GM18520 (cell line): Measurements from ENCODE around the gene FNBP1L.
"Not testable (repeated sequence)": the region's sequence is repeated elsewhere in the genome, so short reads cannot be mapped to it uniquely, and the experiment has no call there.

Experiments
- ATAC-seq: cut with Tn5 transposase; IDR thresholded peaks from one replicate; pipeline ENCODE4 v1.9.1; 2021; ENCODE audit not compliant: unreplicated experiment

The FNBP1L gene

DNA sequence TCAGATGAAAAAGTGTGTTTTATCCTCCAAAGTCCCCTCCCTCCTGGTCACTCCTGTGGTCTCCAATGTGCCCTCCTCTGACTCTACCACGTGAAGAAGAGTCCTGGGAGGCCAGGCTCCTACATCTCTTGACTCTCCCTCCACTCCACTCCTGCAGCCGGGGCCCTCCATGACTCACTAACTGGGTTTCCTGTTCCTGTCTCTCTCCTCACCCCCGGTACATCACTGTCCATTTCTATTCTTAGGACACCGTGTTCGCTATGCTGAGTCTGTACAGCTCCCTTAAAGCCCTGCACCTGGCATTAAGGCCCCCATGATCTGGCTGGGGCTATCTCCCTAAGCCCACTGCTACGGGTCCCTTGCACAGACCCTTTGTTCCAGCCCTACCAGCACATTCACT, 140.3 kb downstream of the FNBP1L start:
- ATAC-seq: no peak

DNA sequence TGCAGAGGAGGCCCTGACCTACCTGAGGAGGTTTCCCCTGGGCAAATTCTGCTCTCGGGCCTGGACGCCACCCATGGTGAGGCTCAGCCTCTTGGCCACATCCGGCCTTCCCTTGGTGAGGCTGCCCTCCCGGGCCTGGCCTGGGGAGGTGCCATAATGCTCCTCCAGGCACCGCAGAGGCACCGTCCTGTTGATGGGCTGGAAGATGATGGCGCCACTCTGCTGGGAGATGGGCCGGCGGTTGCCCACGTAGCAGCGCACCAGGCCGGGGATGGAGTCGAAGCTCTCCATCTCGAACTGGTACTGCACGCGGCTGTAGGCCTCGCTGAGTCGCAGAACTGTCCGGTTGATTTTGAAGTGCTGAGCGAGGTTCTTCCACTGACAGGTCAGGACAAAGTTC, 141.0 kb downstream of the FNBP1L start:
- no peak for ATAC-seq

DNA sequence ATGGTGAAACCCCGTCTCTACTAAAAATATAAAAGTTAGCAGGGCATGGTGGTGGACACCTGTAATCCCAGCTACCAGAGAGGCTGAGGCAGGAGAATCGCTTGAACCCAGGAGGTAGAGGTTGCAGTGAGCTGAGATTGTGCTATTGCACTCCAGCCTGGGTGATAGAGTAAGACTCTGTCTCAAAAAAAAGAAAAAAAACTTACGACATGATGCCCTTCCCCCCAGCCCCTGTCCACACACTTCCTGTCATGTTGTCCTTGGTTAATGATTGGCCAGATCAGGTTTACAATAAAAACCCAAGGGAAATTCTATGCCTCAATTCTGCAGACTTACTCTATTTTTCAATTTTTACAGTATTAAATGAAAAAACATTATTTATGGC, 143.4 kb downstream of the FNBP1L start:
- not testable (repeated sequence) for ATAC-seq

DNA sequence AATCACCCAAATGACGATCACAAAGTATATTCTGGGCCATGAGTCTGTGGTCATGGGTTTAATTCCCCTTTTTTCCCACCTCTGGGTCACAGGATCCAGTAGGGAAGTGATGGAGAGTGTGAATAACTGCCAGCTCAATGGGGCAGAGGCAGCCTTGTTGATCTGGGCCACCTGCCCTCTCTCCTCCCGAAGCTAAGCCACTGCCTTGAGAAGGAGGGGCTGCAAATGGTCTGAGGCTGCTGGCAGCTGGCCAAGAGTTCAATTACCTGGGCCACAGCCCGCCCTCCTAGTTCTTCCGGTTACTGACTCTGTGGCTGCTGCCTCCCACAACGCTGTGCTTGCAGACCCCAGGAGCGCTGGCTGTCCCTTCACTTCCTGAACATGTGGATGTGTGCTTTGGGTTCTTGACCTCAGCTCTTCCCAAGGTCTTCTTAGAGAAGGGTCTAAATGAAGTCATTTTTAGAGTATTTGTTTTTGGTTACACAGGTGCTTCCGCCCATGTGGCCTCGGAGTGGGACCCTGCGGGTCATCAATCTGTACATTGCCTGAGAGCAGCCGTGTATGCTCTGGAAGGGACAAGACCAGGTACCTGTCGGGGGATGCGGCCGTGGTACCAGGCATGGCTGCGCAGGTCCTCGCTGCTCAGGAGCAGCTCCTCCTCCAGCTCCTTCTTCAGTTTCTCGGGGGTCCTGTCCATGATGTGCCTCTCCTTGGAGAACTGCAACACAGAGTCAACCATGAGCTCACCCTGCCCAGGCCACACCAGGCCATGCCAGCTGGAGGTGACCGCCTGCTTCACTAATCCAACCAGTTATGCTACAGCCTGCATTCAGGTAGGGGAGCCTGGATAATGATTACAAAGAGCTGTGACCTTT, 144.0 kb downstream of the FNBP1L start:
- no peak for ATAC-seq

DNA sequence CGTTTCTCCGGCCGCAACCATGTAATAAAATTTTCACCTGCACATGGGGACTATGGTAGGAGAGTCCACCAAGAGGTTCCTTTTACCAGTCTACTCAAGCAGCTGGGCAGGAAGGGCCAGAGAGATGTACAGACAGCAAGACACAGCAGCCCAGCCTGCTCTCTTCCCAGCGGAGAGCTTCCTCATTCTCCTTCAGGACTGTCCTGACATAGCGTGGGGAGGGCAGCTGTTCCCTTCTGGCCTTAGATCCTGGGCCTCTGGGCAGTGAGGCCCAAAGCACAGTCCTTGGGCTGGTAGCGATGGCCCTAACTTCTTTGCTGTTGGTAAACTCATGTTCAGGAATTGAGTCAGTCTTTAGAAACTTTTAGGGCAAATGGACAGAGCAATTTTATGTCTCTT, 144.6 kb downstream of the FNBP1L start:
- ATAC-seq: no peak

DNA sequence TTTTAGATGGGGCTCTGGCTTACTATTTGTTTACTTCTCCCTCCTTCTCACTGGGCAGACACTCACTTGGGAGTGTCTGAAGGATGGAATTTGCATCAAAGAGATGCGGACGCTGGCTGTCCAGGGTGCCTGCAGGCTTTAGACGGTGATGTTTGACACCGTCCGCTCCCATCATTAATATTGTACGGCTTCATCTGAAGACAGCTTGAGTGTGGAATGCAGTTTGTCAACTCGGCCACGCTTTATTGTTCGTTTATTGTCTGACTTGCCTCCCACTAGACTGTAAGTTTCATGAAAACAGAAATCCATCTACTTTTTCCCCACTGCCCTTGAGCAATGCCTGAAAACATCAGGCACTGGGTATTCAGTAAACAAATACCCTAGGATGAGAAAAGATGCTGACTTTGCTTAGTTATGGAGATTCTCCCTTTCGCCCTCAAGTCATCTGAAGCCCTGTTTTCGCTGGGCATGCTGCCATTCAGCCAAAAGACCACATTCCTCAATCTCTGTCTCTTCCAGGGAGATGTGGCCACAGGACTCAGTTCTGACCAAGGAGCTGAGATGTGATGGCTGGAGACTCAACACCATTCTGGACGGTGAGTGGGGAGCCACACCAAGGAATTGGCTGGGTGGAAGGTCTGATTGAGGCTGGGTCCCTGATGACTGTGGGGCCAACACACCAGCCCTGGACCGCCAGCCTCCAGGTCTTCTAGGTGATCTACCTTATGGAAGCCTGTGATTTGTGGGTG, 146.1 kb downstream of the FNBP1L start:
- no peak for ATAC-seq

DNA sequence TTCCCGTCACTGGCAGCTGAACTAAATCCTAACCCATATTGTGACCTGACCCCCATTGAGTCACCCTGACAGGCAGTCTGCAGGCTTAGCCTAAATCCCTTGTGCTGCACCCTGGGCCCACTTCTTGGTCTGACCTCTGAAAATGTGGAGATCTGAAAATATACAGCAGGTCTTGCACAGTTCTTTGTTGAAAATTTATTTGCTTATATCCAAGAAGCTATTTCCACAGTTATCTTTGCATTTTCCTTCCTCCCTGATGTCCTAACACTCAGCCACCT, 146.6 kb downstream of the FNBP1L start:
- no peak for ATAC-seq

DNA sequence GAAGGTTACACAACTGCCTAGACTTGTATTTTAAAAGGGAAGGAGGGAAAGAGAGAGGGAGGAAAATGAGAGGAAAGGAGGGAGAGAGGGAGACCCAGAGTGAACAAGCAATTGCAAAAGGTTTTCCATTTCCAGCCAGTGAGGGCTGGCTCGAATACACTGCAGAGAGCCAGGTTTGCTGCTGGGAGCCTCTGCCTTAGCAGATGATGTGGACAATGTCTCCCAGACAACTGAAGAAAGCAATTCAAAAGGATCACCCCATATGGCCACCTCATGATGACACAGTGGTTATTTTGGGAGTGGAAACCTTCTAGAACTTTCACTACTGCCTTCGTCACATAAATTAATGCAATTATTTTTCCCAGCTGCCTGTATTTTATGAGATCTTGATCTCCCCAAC, 147.3 kb downstream of the FNBP1L start:
- ATAC-seq: no peak

DNA sequence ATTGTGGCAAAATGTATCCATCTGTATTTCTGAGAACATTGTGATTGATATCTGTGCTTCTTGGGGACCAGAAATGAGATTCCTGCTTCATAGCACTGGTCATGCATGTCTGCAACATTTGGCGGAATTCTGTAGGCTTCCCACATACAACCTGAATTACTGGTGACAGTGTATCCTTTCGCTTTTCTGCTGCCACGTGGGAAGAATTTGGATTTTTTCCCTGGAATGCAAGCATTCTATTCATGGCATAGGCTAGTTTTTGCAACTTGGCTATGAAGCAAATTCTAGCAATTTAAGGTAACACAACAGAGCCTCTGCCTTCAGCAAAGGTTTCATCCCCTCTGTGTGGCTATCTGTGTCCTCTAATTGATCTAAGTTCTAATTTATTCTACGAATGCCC, 147.8 kb downstream of the FNBP1L start:
- no peak for ATAC-seq

DNA sequence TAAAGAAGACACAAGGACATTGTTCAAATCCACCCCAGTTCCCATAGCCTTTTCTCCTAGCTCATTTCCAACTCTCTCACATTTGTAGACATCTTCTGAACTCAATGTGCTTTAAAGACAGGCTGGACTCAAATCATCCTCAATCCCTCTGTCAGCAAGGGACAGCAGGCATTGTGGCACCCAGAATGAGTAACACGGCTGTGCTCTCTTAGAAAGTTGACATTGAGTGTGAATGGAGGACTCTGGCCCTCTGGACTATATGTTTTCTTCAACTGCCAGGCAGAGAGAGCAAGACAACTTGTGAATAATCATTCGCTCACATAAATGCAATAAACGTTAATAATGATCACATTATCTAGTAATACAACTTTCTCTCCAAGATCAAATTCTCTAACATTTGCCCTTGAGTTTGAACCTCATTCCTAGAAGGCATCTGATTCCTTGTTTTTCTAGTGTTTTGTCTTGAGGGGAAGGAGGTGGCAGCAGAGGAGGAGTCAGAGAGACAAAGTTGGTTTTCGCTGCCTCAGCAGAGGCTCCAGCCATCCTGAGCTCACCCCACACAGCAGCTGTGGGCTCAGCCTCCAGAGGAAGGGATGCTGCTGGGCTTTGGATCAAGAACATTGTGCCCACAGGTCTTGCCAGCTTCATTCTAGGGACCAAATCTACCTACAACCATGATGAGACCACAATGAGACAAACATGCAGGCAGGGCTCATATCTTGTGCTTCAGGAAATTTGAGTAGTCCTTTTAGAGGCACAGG, 148.6 kb downstream of the FNBP1L start:
- no peak for ATAC-seq

DNA sequence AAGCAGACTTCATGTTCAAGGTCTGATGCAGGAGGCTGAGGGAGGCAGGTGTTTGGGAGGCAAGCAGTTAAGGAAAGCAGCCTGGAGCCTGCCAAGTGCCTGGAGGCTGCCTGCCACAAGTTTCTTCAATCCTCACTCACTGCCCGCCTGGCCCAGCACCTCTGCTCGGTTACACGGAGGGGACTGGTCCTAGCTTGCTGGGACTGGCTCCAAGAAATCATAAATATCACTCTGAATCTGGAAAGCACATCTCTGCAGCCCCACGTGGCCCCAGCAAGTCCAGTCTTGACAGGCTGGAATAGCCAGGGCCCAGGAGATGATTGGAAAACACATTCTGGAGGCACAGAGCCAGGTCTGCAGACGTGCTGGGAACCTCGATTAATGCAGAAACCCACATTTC, 149.8 kb downstream of the FNBP1L start:
- no peak for ATAC-seq

DNA sequence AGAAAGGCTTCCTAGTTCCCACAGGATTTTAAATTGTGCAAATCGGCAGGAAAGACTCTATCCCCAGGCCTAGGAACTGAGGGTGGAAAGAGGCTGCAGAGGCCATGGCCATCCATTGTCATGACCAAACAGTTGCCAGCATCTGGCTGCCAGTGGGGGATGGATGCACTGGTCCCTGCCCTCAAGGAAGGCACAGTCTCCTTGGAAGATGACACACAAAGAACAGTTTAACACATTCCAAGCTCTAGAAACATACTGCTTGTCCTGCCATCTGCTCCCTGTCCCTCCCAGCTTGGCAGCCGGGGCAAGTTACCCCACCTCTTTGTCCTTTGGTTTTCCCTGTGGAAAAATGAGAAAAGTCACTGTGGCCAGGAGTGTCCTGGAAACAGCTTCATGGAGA, 150.5 kb downstream of the FNBP1L start:
- ATAC-seq: no peak

DNA sequence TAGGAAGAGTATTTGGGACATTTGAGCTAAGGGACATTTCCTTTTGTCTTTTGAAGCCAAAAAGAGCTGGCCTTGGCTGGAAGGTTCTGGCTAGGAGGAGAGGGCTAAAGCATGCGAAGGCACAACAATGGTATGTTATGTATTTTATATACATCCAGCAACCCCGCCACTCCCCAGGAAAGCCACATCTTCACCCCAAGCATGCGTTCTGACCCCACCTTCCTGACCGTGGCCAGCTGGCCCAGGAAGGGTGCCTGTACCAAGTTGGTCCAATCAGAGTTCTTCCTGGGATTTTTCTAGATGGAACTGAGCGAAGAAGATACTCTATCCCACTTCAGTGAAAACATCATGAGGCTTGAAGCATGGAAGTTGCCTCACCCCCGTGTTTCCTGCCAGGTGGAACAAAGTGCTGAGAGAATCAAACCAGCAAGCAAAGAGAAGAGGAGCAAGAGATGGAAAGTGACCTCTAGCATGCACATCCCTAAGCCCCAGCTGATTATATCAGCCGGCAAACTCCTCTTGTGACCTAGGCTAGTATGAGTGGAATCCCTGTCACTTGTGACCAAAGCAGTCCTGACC, 151.0 kb downstream of the FNBP1L start:
- no peak for ATAC-seq

DNA sequence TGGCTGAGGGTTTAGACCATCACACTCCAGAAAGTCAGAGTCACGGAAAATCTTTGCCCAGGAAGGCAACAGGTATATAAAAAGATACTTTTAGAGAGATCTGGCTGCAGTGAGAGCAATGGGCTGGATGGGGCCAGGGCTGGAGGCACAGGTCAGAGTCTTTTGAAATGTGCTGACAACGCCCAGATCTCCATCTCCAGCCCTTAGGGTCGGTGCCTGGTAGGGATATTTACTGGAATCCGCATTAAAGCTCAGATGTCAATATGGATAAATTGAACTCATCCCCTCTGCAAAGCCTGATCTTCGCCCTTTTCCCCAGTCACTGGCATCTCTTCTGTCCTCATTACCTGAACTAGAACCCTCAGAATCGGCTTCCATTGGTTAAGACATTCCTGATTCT, 151.6 kb downstream of the FNBP1L start:
- ATAC-seq: no peak

DNA sequence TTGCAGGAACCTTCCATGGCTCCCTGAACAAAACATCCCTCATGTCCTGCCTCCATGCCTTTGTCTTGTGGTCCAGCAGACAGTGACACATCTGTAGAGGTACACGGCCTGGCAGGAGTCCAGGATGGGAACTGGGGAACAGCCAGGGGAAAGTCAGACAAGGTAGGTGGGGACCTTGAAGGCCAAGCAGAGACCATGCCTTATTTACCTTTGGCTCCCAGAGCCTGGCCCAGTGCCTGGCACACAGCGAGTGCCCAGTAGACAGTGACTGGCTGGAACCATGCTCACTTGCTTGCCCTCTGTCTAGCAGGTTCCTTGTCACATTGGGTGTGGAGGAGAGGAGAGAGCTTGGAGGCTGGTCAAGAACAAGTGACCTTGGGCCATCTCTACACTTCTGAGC, 152.7 kb downstream of the FNBP1L start:
- no peak for ATAC-seq

DNA sequence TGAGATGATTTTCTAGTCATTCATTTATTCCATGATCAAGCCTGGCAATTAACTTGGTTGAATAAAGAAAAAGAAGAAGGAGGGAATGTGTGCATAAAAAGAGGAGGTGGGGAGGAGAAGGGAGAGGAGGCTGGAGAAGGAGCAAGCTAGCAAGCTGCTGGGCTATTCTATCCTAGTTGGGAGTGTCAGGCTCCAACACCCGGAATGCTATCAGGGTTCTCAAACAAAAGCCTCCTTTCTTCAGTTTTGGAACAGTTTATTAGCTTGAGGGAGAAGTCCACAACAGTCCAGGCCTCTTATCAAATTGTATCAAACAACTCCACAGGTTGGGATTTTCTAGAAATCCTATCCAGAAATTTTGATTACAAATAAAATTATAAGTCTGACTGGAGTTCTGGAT, 153.8 kb downstream of the FNBP1L start:
- no peak for ATAC-seq

DNA sequence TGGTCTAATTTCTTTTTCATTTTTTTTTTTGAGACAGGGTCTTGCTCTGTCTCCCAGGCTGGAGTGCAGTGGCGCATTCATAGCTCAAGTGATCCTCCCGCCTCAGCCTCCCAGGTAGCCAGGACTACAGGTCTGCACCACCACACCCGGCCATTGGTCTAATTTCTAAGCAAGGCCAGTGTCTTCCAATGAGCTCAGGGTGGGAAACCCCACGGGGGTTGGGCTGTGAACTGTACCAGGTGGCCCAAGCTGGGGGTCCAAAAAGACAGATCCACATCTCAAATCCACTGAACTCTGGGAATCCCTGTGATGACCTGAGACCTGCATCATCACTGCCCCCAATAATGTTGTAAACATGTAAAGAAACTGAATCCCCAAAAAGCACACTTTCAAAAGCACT, 154.2 kb downstream of the FNBP1L start:
- ATAC-seq: no peak

DNA sequence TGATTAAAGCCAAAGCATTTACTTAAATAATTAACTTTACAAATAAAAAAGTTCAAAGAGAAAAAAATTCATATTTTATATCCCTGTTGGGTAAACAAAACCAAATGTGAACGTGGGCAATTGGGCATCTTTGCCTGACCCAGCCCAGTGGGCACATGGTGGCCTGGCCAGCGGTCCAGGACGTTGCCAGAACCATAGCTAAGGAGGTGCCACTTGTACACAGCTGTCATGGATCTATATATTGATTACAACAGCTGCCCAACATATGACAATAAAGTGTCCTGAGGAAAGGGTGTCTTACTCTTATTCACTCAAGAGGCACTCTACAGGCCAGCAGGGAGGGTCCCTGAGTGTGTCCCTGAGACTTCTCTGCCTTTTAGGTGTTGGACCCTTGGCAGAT, 155.2 kb downstream of the FNBP1L start:
- ATAC-seq: no peak

DNA sequence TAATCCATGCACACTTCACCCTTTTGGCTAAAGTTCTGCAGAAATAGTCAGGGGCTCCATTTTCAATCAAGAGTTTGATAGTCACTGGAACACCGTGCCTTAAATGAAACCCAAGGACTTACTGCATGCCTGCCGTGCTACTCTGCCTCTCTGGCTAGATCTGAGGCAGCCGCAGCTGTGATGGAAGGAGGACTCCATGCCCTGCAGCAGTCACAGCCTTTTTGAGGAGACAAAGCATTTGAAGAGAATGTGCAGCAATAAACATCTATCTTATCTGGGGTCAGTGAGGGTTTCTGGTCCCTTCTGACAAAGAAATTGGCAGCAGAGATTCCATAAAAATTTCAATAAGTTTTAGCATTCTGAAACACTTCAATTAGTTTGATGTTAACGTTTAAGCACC, 155.7 kb downstream of the FNBP1L start:
- ATAC-seq: no peak
